Stimulated activated naive CD4-positive, alpha-beta T cell treated with Interleukin-2 at 50 U/mL for 16 hours (primary cell): ENCODE measurements around the gene ANO1.

Source experiments
- DNase-seq: peaks from one replicate; lab custom pipeline; 2025; lab: John Stamatoyannopoulos, UW

ANO1 gene

GRCh38 chr11:70072861-70073755 lies 5.0 kb upstream of the ANO1 start:
- no peak for DNase-seq

GRCh38 chr11:70073871-70074371 lies 4.2 kb upstream of the ANO1 start:
- no peak for DNase-seq

- no peak for DNase-seq
Measured at GRCh38 chr11:70074746-70075145, 3.4 kb upstream of the ANO1 start.

- no peak for DNase-seq
Measured at GRCh38 chr11:70075836-70076235, 2.3 kb upstream of the ANO1 start.

- no peak for DNase-seq
Measured at GRCh38 chr11:70076461-70076931, 1.6 kb upstream of the ANO1 start.

- no peak for DNase-seq
Measured at GRCh38 chr11:70077411-70078094, 564 bp upstream of the ANO1 start.

GRCh38 chr11:70078781-70079616 lies 882 bp downstream of the ANO1 start:
- DNase-seq, result no peak

- no peak for DNase-seq
Measured at GRCh38 chr11:70079691-70080090, 1.6 kb downstream of the ANO1 start.

GRCh38 chr11:70080763-70081162 lies 2.6 kb downstream of the ANO1 start:
- DNase-seq, result no peak

- no peak for DNase-seq
Measured at GRCh38 chr11:70082829-70083228, 4.7 kb downstream of the ANO1 start.

- DNase-seq, result no peak
Measured at GRCh38 chr11:70084046-70084984, 6.2 kb downstream of the ANO1 start.

- DNase-seq, result no peak
Measured at GRCh38 chr11:70085815-70086769, 8.0 kb downstream of the ANO1 start.

- DNase-seq, result no peak
Measured at GRCh38 chr11:70087446-70088167, 9.5 kb downstream of the ANO1 start.

GRCh38 chr11:70088735-70089250 lies 10.7 kb downstream of the ANO1 start:
- DNase-seq, result no peak

GRCh38 chr11:70089631-70090030 lies 11.5 kb downstream of the ANO1 start:
- DNase-seq, result no peak

- no peak for DNase-seq
Measured at GRCh38 chr11:70090961-70091381, 12.9 kb downstream of the ANO1 start.

GRCh38 chr11:70091638-70092037 lies 13.5 kb downstream of the ANO1 start:
- DNase-seq, result no peak

GRCh38 chr11:70092959-70093715 lies 15.0 kb downstream of the ANO1 start:
- DNase-seq, result no peak
